Activated CD8-positive, alpha-beta T cell treated with anti-CD3 and anti-CD28 coated beads for 36 hours (primary cell): Measurements from ENCODE around the gene TRAM2. TPM values are rescaled to one million over a fixed set of nuclear protein-coding genes. Genes with fewer than 3 reads are reported as not detected.

Experiments used
- ATAC-seq: fragments of 200-7000 bp; cut with Tn5 transposase; one replicate; pipeline ENCODE4 v1.10.0; 2021; ENCODE audit warnings: mild to moderate bottlenecking, moderate library complexity
- CTCF ChIA-PET: fragments of 350-600 bp; sonication (Branson Sonifier 250); formaldehyde crosslinking; loops from one replicate; lab custom pipeline; 2021; ENCODE audit warnings: antibody characterized with exemption; lab: Charles Lee
- POLR2A ChIA-PET: fragments of 350-600 bp; sonication (Branson Sonifier 250); formaldehyde crosslinking; loops from one replicate; lab custom pipeline; 2021; ENCODE audit warnings: antibody characterized with exemption; lab: Charles Lee
- DNase-seq: peaks from one replicate; pipeline ENCODE4 v3.0.0-alpha.2; 2020
- H3K27ac Mint-ChIP-seq: one replicate; pipeline ENCODE4 v1.8.0; 2021; ENCODE audit warnings: mild to moderate bottlenecking, mixed read lengths
- H3K27me3 Mint-ChIP-seq: one replicate; pipeline ENCODE4 v1.8.0; 2021; ENCODE audit warnings: mixed read lengths
- H3K36me3 Mint-ChIP-seq: one replicate; pipeline ENCODE4 v1.8.0; 2021; ENCODE audit warnings: low read depth, mixed read lengths
- H3K4me1 Mint-ChIP-seq: one replicate; pipeline ENCODE4 v1.8.0; 2021; ENCODE audit warnings: low read depth, mixed read lengths
- H3K4me3 Mint-ChIP-seq: one replicate; pipeline ENCODE4 v1.8.0; 2021; ENCODE audit warnings: mild to moderate bottlenecking, moderate library complexity, mixed read lengths
- H3K9me3 Mint-ChIP-seq: one replicate; pipeline ENCODE4 v1.8.0; 2021; ENCODE audit warnings: mixed read lengths
- CTCF ChIP-seq: fragments of 200-600 bp; IDR thresholded peaks from one replicate; pipeline ENCODE4 v1.8.0; 2022; ENCODE audit warnings: antibody characterized with exemption, mild to moderate bottlenecking
- intact Hi-C: fragments of 100-400 bp; cut with micrococcal nuclease; formaldehyde crosslinking; loops from one replicate; pipeline ENCODE4 v1.10.0; 2022
- total RNA-seq, 2 experiments: library from RNA; stranded (reverse); gene quantifications; one replicate each; pipeline ENCODE4 v1.2.3, GENCODE V29; 2021

The TRAM2 gene
- total RNA-seq, 2 experiments from 2014 or later, result 0.94 to 1.0 TPM

- no peak for DNase-seq
- intact Hi-C loops, result no loop called here
- H3K9me3 Mint-ChIP-seq, result no peaks in the 10 kb centered on the region
- H3K27me3 Mint-ChIP-seq, result no peaks in the 10 kb centered on the region
- ATAC-seq, result no peak
- no peak overlapping the region for H3K4me3 Mint-ChIP-seq
- no peak for TF ChIP-seq CTCF
- no peaks in the 10 kb centered on the region for H3K4me1 Mint-ChIP-seq
- ChIA-PET POLR2A (no interaction called here), CTCF (no interaction called here)
- no peak overlapping the region for H3K27ac Mint-ChIP-seq
- H3K36me3 Mint-ChIP-seq, result no peaks in the 10 kb centered on the region
Observed at GRCh38 chr6:52503851-52504781, 72.7 kb downstream of the TRAM2 start.

GRCh38 chr6:52503323-52503747, 73.5 kb downstream of the TRAM2 start:
- H3K36me3 Mint-ChIP-seq, result no peaks in the 10 kb centered on the region

GRCh38 chr6:52502306-52503029, 74.4 kb downstream of the TRAM2 start:
- no peak for TF ChIP-seq CTCF
- DNase-seq, result no peak
- ChIA-PET CTCF (no interaction called here), POLR2A (interaction anchor here (0.7 kb wide), 1 partner anchor 11 kb away, joined by 3 read pairs; no protein-coding TSS in a partner anchor)
- Mint-ChIP-seq H3K27ac (no peak overlapping the region), H3K27me3 (no peaks in the 10 kb centered on the region), H3K9me3 (no peaks in the 10 kb centered on the region), H3K4me3 (no peak overlapping the region), H3K4me1 (no peaks in the 10 kb centered on the region), H3K36me3 (no peaks in the 10 kb centered on the region)
- intact Hi-C loops, result no loop called here
- no peak for ATAC-seq

More at GRCh38 chr6:52503323-52503747, 73.5 kb downstream of the TRAM2 start:
- no peaks in the 10 kb centered on the region for H3K9me3 Mint-ChIP-seq
- DNase-seq, result no peak
- no peak overlapping the region for H3K4me3 Mint-ChIP-seq
- no peaks in the 10 kb centered on the region for H3K27me3 Mint-ChIP-seq
- ATAC-seq, result no peak
- H3K4me1 Mint-ChIP-seq, result no peaks in the 10 kb centered on the region
- ChIA-PET CTCF (no interaction called here), POLR2A (no interaction called here)
- TF ChIP-seq CTCF, result no peak
- H3K27ac Mint-ChIP-seq, result no peak overlapping the region
- intact Hi-C loops, result no loop called here

GRCh38 chr6:52500238-52501129, 76.4 kb downstream of the TRAM2 start:
- ATAC-seq (no peak), DNase-seq (no peak)
- no peaks in the 10 kb centered on the region for H3K4me1 Mint-ChIP-seq
- intact Hi-C loops, result no loop called here
- ChIA-PET CTCF (no interaction called here), POLR2A (interaction anchor here (0.6 to 0.7 kb wide), 2 partner anchors 19 to 130 kb away, joined by 3 read pairs; no protein-coding TSS in a partner anchor)
- no peaks in the 10 kb centered on the region for H3K9me3 Mint-ChIP-seq
- no peaks in the 10 kb centered on the region for H3K27me3 Mint-ChIP-seq
- TF ChIP-seq CTCF, result no peak
- H3K36me3 Mint-ChIP-seq, result no peaks in the 10 kb centered on the region
- H3K4me3 Mint-ChIP-seq, result no peak overlapping the region
- no peak overlapping the region for H3K27ac Mint-ChIP-seq
